LNCAP (cell line): Measurements from ENCODE around the gene SCFD2.

Source experiments
- CTCF ChIP-seq: fragments of 450-650 bp; IDR thresholded peaks from 2 replicates; pipeline ENCODE4 v1.5.1; 2017; ENCODE audit warnings: mild to moderate bottlenecking

The SCFD2 gene

GRCh38 chr4:52842792-52843191 is 523.1 kb downstream of the SCFD2 start:
- no peak for TF ChIP-seq CTCF

- no peak for TF ChIP-seq CTCF
Observed at GRCh38 chr4:52841682-52842456, 524.0 kb downstream of the SCFD2 start.

- no peak for TF ChIP-seq CTCF
Observed at GRCh38 chr4:52840531-52841370, 525.1 kb downstream of the SCFD2 start.

- no peak for TF ChIP-seq CTCF
Observed at GRCh38 chr4:52838729-52839586, 526.9 kb downstream of the SCFD2 start.

GRCh38 chr4:52837716-52838558 is 527.9 kb downstream of the SCFD2 start:
- TF ChIP-seq CTCF, result no peak

GRCh38 chr4:52836678-52837077 is 529.2 kb downstream of the SCFD2 start:
- TF ChIP-seq CTCF, result no peak
